Measurements from ENCODE around the gene STK32B.
"Not testable (repeated sequence)": the region's sequence is repeated elsewhere in the genome, so short reads cannot be mapped to it uniquely, and the experiment has no call there.

Gene STK32B

GRCh38 chr4:5409972-5410618 is 358.8 kb downstream of the STK32B start:
- no peak for DNase-seq

- DNase-seq = no peak
Observed at GRCh38 chr4:5412296-5412695, 361.0 kb downstream of the STK32B start.

GRCh38 chr4:5412751-5413150 is 361.5 kb downstream of the STK32B start:
- no peak for DNase-seq

- no peak for DNase-seq
Observed at GRCh38 chr4:5416637-5417036, 365.4 kb downstream of the STK32B start.

GRCh38 chr4:5420266-5420665 is 369.0 kb downstream of the STK32B start:
- no peak for DNase-seq

- DNase-seq = no peak
Observed at GRCh38 chr4:5421416-5421815, 370.1 kb downstream of the STK32B start.

GRCh38 chr4:5422195-5422594 is 370.9 kb downstream of the STK32B start:
- no peak for DNase-seq

- no peak for DNase-seq
Observed at GRCh38 chr4:5423670-5424069, 372.4 kb downstream of the STK32B start.

- no peak for DNase-seq
Observed at GRCh38 chr4:5424211-5424610, 372.9 kb downstream of the STK32B start.

GRCh38 chr4:5424901-5425300 is 373.6 kb downstream of the STK32B start:
- no peak for DNase-seq

- no peak for DNase-seq
Observed at GRCh38 chr4:5429747-5430146, 378.5 kb downstream of the STK32B start.

- DNase-seq = no peak
Observed at GRCh38 chr4:5433196-5433595, 381.9 kb downstream of the STK32B start.

- no peak for DNase-seq
Observed at GRCh38 chr4:5435201-5435600, 383.9 kb downstream of the STK32B start.

GRCh38 chr4:5435823-5436222 is 384.5 kb downstream of the STK32B start:
- DNase-seq = no peak

- DNase-seq = not testable (repeated sequence)
Observed at GRCh38 chr4:5443976-5444802, 392.9 kb downstream of the STK32B start.

GRCh38 chr4:5444918-5445517 is 393.7 kb downstream of the STK32B start:
- DNase-seq = no peak

- no peak for DNase-seq
Observed at GRCh38 chr4:5446595-5447226, 395.4 kb downstream of the STK32B start.

GRCh38 chr4:5447755-5448154 is 396.5 kb downstream of the STK32B start:
- DNase-seq = no peak

GRCh38 chr4:5448221-5448620 is 396.9 kb downstream of the STK32B start:
- DNase-seq = no peak

GRCh38 chr4:5451243-5451642 is 400.0 kb downstream of the STK32B start:
- no peak for DNase-seq

GRCh38 chr4:5452156-5452555 is 400.9 kb downstream of the STK32B start:
- no peak for DNase-seq

- no peak for DNase-seq
Observed at GRCh38 chr4:5455003-5455585, 403.8 kb downstream of the STK32B start.

GRCh38 chr4:5456296-5456845 is 405.1 kb downstream of the STK32B start:
- DNase-seq = no peak
